ENCODE data around the gene CCDC157.

DNA sequence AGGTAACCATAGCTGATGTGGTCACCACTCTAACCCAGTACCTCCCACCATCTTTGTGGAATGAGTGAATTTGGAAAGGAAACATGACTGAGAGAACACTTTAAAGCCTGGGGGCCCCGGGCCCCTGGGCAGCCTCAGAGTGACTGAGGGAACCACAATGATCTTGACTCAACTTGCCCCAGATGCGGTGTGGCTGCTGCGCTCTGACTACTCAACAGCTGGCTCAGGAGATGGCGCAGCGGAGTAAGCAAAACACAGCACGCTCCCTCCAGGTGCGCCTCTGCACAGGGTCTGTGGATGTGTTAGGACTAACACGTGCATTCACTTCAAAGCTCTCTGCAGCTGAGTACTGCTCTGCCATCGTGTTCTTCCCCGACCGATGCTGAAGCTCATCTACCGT, 24.5 kb downstream of the CCDC157 start:
- TF ChIP-seq, protein P1, sequence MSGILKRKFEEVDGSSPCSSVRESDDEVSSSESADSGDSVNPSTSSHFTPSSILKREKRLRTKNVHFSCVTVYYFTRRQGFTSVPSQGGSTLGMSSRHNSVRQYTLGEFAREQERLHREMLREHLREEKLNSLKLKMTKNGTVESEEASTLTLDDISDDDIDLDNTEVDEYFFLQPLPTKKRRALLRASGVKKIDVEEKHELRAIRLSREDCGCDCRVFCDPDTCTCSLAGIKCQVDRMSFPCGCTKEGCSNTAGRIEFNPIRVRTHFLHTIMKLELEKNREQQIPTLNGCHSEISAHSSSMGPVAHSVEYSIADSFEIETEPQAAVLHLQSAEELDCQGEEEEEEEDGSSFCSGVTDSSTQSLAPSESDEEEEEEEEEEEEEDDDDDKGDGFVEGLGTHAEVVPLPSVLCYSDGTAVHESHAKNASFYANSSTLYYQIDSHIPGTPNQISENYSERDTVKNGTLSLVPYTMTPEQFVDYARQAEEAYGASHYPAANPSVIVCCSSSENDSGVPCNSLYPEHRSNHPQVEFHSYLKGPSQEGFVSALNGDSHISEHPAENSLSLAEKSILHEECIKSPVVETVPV (CRISPR knock-in tag; IDR thresholded peaks at IDR 0.05) = no peak
- no peak for TF ChIP-seq TCF4 (CRISPR knock-in tag; IDR thresholded peaks at IDR 0.05; ENCODE audit: borderline replicate concordance)
- TF ChIP-seq, protein P2, sequence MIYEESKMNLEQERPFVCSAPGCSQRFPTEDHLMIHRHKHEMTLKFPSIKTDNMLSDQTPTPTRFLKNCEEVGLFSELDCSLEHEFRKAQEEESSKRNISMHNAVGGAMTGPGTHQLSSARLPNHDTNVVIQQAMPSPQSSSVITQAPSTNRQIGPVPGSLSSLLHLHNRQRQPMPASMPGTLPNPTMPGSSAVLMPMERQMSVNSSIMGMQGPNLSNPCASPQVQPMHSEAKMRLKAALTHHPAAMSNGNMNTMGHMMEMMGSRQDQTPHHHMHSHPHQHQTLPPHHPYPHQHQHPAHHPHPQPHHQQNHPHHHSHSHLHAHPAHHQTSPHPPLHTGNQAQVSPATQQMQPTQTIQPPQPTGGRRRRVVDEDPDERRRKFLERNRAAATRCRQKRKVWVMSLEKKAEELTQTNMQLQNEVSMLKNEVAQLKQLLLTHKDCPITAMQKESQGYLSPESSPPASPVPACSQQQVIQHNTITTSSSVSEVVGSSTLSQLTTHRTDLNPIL (CRISPR knock-in tag; IDR thresholded peaks at IDR 0.05; ENCODE audit: low read depth) = no peak
- no peak for TF ChIP-seq CSDC2 (CRISPR knock-in tag; IDR thresholded peaks at IDR 0.05)
- TF ChIP-seq, protein P3, sequence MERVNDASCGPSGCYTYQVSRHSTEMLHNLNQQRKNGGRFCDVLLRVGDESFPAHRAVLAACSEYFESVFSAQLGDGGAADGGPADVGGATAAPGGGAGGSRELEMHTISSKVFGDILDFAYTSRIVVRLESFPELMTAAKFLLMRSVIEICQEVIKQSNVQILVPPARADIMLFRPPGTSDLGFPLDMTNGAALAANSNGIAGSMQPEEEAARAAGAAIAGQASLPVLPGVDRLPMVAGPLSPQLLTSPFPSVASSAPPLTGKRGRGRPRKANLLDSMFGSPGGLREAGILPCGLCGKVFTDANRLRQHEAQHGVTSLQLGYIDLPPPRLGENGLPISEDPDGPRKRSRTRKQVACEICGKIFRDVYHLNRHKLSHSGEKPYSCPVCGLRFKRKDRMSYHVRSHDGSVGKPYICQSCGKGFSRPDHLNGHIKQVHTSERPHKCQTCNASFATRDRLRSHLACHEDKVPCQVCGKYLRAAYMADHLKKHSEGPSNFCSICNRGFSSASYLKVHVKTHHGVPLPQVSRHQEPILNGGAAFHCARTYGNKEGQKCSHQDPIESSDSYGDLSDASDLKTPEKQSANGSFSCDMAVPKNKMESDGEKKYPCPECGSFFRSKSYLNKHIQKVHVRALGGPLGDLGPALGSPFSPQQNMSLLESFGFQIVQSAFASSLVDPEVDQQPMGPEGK (CRISPR knock-in tag; IDR thresholded peaks at IDR 0.05; ENCODE audit: borderline replicate concordance) = no peak
- TF ChIP-seq ZFP3 (CRISPR knock-in tag; IDR thresholded peaks at IDR 0.05) = no peak
- TF ChIP-seq RARB (CRISPR knock-in tag; IDR thresholded peaks at IDR 0.05) = no peak
- no peak for TF ChIP-seq ZNF70 (CRISPR knock-in tag; IDR thresholded peaks at IDR 0.05)
- no peak for TF ChIP-seq BACH2 (CRISPR knock-in tag; IDR thresholded peaks at IDR 0.05; ENCODE audit: borderline replicate concordance)
- TF ChIP-seq ZNF565 (CRISPR knock-in tag; conservative IDR thresholded peaks at IDR 0.05; ENCODE audit: low read depth) = no peak
- TF ChIP-seq TOX (CRISPR knock-in tag; IDR thresholded peaks at IDR 0.05; ENCODE audit: borderline replicate concordance) = no peak
- TF ChIP-seq PPARA (CRISPR knock-in tag; IDR thresholded peaks at IDR 0.05; ENCODE audit: borderline replicate concordance) = no peak
- TF ChIP-seq ARNTL (CRISPR knock-in tag; IDR thresholded peaks at IDR 0.05; ENCODE audit: borderline replicate concordance, low read depth) = no peak
- no peak for TF ChIP-seq ZC3H10 (CRISPR knock-in tag; IDR thresholded peaks at IDR 0.05)

Data from SK-N-SH treated with all-trans-retinoic acid at 6 μM for 48 hours (cell line).